ENCODE measurements around the gene CYCS.

CYCS gene

DNA sequence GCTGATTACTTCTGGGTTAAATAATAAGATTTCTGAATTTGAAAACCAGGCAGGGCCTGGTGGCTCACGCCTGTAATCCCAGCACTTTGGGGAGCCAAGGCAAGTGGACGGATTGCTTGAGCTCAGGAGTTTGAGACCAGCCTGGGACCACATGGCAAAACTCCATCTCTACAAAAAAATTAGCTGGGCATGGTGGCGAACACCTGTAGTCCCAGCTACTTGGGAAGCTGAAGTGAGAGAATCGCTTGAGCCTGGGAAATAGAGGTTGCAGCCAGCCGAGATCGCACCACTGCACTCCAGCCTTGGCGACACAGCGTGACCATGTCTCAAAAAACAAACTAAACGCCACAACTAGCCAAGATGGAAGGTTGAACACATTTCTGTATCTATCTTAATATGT is 3.5 kb downstream of the CYCS start:
- H3K27me3 ChIP-seq (replicated peaks; ENCODE audit: insufficient read depth, low read length), result no peaks in the 10 kb centered on the region
- H3K36me3 ChIP-seq (replicated peaks; ENCODE audit: insufficient read depth, low read length), result peaks cover 29% of the 10 kb centered on the region
- 0 out of 2 replicates have a peak, but pooled peaks cover 6% of the 10 kb centered on the region for H3K4me1 ChIP-seq (ENCODE audit: low read length)
- H3F3A ChIP-seq (ENCODE audit: insufficient read depth, low read length), result peaks cover 28% of the 10 kb centered on the region
- DNase-seq, result no peak
- no peak overlapping the region for H3K9ac ChIP-seq (ENCODE audit: low read length)
- H3K4me3 ChIP-seq (ENCODE audit: low read length), result no peak overlapping the region
- H3K4me2 ChIP-seq (ENCODE audit: low read depth, low read length), result no peak overlapping the region
- H3K9me3 ChIP-seq (replicated peaks; ENCODE audit: insufficient read depth, low read length), result no peaks in the 10 kb centered on the region
- no peaks in the 10 kb centered on the region; the same call in 1 of the 2 replicates for H4K20me1 ChIP-seq (ENCODE audit: insufficient read depth, low read length)
- H2AFZ ChIP-seq (ENCODE audit: low read length), result no peak overlapping the region
- no peak overlapping the region for H3K27ac ChIP-seq (ENCODE audit: low read length)
- H3K79me2 ChIP-seq (ENCODE audit: low read length), result peaks cover 51% of the 10 kb centered on the region
- TF ChIP-seq EZH2phosphoT487 (IDR thresholded peaks at IDR 0.05; ENCODE audit: low read length) (no peak), EZH2 (optimal IDR thresholded peaks at IDR 0.05; ENCODE audit: low read depth, low read length) (no peak)
- TF ChIP-seq, protein P1, sequence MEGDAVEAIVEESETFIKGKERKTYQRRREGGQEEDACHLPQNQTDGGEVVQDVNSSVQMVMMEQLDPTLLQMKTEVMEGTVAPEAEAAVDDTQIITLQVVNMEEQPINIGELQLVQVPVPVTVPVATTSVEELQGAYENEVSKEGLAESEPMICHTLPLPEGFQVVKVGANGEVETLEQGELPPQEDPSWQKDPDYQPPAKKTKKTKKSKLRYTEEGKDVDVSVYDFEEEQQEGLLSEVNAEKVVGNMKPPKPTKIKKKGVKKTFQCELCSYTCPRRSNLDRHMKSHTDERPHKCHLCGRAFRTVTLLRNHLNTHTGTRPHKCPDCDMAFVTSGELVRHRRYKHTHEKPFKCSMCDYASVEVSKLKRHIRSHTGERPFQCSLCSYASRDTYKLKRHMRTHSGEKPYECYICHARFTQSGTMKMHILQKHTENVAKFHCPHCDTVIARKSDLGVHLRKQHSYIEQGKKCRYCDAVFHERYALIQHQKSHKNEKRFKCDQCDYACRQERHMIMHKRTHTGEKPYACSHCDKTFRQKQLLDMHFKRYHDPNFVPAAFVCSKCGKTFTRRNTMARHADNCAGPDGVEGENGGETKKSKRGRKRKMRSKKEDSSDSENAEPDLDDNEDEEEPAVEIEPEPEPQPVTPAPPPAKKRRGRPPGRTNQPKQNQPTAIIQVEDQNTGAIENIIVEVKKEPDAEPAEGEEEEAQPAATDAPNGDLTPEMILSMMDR (IDR thresholded peaks at IDR 0.05; ENCODE audit: low read length), result no peak
- H3K9me2 ChIP-seq (replicated peaks; ENCODE audit: insufficient read depth, low read length), result no peaks in the 10 kb centered on the region

DNA sequence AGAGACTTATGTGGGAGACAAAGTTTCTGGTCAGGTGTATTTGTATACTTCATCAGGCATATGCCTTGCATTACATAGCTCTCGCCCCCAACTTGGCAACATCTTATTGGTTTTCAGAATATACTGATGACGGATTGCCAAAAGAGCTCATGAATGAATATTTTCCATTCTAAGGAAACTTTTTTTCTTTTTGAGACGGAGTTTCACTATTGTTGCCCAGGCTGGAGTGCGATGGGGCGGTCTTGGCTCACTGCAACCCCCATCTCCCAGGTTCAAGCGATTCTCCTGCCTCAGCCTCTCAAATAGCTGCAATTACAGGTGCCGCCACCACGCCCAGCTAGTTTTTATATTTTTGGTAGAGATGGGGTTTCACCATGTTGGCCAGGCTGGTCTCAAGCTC is 6.0 kb downstream of the CYCS start:
- DNase-seq, result no peak
- Histone ChIP-seq H3K27ac (ENCODE audit: low read length) (no peak overlapping the region), H2AFZ (ENCODE audit: low read length) (no peak overlapping the region), H4K20me1 (ENCODE audit: insufficient read depth, low read length) (no peaks in the 10 kb centered on the region; the same call in 1 of the 2 replicates), H3K36me3 (replicated peaks; ENCODE audit: insufficient read depth, low read length) (peaks cover 29% of the 10 kb centered on the region), H3K4me2 (ENCODE audit: low read depth, low read length) (no peak overlapping the region), H3K9ac (ENCODE audit: low read length) (no peak overlapping the region), H3F3A (ENCODE audit: insufficient read depth, low read length) (peaks cover 33% of the 10 kb centered on the region), H3K4me1 (ENCODE audit: low read length) (0 out of 2 replicates have a peak, but pooled peaks cover 6% of the 10 kb centered on the region), H3K9me3 (replicated peaks; ENCODE audit: insufficient read depth, low read length) (no peaks in the 10 kb centered on the region), H3K9me2 (replicated peaks; ENCODE audit: insufficient read depth, low read length) (no peaks in the 10 kb centered on the region), H3K27me3 (replicated peaks; ENCODE audit: insufficient read depth, low read length) (no peaks in the 10 kb centered on the region), H3K4me3 (ENCODE audit: low read length) (no peak overlapping the region), H3K79me2 (ENCODE audit: low read length) (peaks cover 41% of the 10 kb centered on the region)
- TF ChIP-seq EZH2 (optimal IDR thresholded peaks at IDR 0.05; ENCODE audit: low read depth, low read length), result no peak
- TF ChIP-seq, protein P1 (IDR thresholded peaks at IDR 0.05; ENCODE audit: low read length), result no peak
- no peak for TF ChIP-seq EZH2phosphoT487 (IDR thresholded peaks at IDR 0.05; ENCODE audit: low read length)

DNA sequence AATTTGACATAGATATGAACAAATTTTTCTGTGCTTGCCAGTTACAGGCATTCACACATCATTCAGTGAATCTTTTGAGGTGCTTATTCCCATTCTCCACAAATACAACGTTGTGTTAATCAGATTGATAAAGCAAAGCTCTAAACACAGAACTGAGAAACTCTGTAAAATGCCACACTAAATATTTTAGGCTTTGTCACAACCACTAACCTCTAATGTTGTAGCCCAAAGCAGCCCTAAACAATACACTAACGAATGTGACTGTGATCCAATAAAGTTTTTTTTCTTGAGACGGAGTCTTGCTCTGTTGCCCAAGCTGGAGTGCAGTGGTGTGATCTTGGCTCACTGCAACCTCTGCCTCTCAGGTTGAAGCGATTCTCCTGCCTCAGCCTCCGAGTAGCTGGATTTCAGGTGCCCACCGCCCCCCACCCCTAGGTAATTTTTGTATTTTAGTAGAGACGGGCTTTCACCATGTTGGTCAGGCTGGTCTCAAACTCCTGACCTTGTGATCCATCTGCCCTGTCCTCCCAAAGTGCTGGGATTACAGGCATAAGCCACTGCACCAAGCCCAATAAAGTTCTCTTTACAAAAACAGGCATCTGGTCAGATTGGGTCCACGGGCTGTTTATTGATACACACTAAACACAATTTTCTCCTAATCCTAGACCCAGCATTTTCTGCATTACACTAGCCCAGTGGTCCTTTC is 6.9 kb downstream of the CYCS start:
- no peak overlapping the region for H3K4me2 ChIP-seq (ENCODE audit: low read depth, low read length)
- H3F3A ChIP-seq (ENCODE audit: insufficient read depth, low read length), result peaks cover 33% of the 10 kb centered on the region
- 0 out of 2 replicates have a peak, but pooled peaks cover 2% of the 10 kb centered on the region for H3K4me1 ChIP-seq (ENCODE audit: low read length)
- no peak overlapping the region for H3K4me3 ChIP-seq (ENCODE audit: low read length)
- H3K9ac ChIP-seq (ENCODE audit: low read length), result no peak overlapping the region
- H3K79me2 ChIP-seq (ENCODE audit: low read length), result peaks cover 34% of the 10 kb centered on the region
- TF ChIP-seq, protein P1 (IDR thresholded peaks at IDR 0.05; ENCODE audit: low read length), result no peak
- TF ChIP-seq EZH2phosphoT487 (IDR thresholded peaks at IDR 0.05; ENCODE audit: low read length), result no peak
- TF ChIP-seq EZH2 (optimal IDR thresholded peaks at IDR 0.05; ENCODE audit: low read depth, low read length), result no peak
- no peaks in the 10 kb centered on the region; the same call in 1 of the 2 replicates for H4K20me1 ChIP-seq (ENCODE audit: insufficient read depth, low read length)
- no peak overlapping the region for H3K27ac ChIP-seq (ENCODE audit: low read length)
- no peaks in the 10 kb centered on the region for H3K9me2 ChIP-seq (replicated peaks; ENCODE audit: insufficient read depth, low read length)
- no peak overlapping the region for H2AFZ ChIP-seq (ENCODE audit: low read length)
- no peak for DNase-seq
- H3K36me3 ChIP-seq (replicated peaks; ENCODE audit: insufficient read depth, low read length), result peaks cover 29% of the 10 kb centered on the region
- no peaks in the 10 kb centered on the region for H3K9me3 ChIP-seq (replicated peaks; ENCODE audit: insufficient read depth, low read length)
- no peaks in the 10 kb centered on the region for H3K27me3 ChIP-seq (replicated peaks; ENCODE audit: insufficient read depth, low read length)

Data from MM.1S (cell line).